Heart right ventricle (tissue), 16 donors: ENCODE data around the gene FAM131B. TPM values are rescaled to one million over a fixed set of nuclear protein-coding genes. Genes with fewer than 3 reads are reported as not detected.

Experiments used
- ATAC-seq, 8 donors: fragments of 200-7000 bp; cut with Tn5 transposase; one replicate each; pipeline ENCODE4 v1.9.1; 2020; ENCODE audit warnings: mild to moderate bottlenecking in 8 of 8, moderate library complexity in 8 of 8, moderate number of reproducible peaks in 1 of 8
- DNase-seq, 2 donors: peaks; one replicate each; pipeline ENCODE4 v3.0.0-alpha.2; 2020
- H3K27ac ChIP-seq, 10 donors: fragments of 200-600 bp; sonication (generic) in 2 of 10; one replicate each; pipeline versions ENCODE4 v1.5.0 to v1.8.0; 2020 to 2022; ENCODE audit warnings: mild to moderate bottlenecking in 3 of 10
- H3K27me3 ChIP-seq, 7 donors: fragments of 200-600 bp; one replicate each; pipeline ENCODE4 v1.8.0; 2021 to 2022; ENCODE audit warnings: mild to moderate bottlenecking in 2 of 7
- H3K36me3 ChIP-seq, 9 donors: fragments of 200-600 bp; sonication (generic) in 1 of 9; one replicate each; pipeline versions ENCODE4 v1.5.0 to v1.8.0; 2020 to 2022; ENCODE audit warnings: mild to moderate bottlenecking in 2 of 9
- H3K4me1 ChIP-seq, 9 donors: fragments of 200-600 bp; sonication (generic) in 1 of 9; one replicate each; pipeline versions ENCODE4 v1.5.0 to v1.8.0; 2020 to 2022; ENCODE audit warnings: mild to moderate bottlenecking in 4 of 9
- H3K4me3 ChIP-seq, 10 donors: fragments of 200-600 bp; sonication (generic) in 2 of 10; one replicate each; pipeline versions ENCODE4 v1.5.0 to v1.8.0; 2020 to 2022; ENCODE audit warnings: mild to moderate bottlenecking in 7 of 10, moderate library complexity in 2 of 10
- H3K9me3 ChIP-seq, 11 donors: fragments of 200-600 bp in 10 of 11; sonication (generic) in 2 of 11; one replicate each; pipeline versions ENCODE4 v1.5.0 to v1.8.0; 2013 to 2022; ENCODE audit warnings: mild to moderate bottlenecking in 2 of 11, control low read depth in 1 of 11, moderate library complexity in 1 of 11
- WGBS, 2 donors: extraction: QIAGEN DNeasy Blood & Tissue Kit; methylation state at CpG; one replicate each; pipeline ENCODE4 v1.1.7; 2013; ENCODE audit warnings: inconsistent platforms in 1 of 2; 5-methylcytosine and 5-hydroxymethylcytosine counted together
- intact Hi-C, 10 donors: fragments of 100-400 bp; cut with DNase I; formaldehyde crosslinking; loops; one replicate each; pipeline versions ENCODE4 v1.11.1 to v1.14.2; 2022
- polyA plus RNA-seq, 2 donors: library from polyadenylated mRNA; stranded (reverse); fragments of 200-250 nt; gene quantifications; one replicate each; pipeline ENCODE4 v1.2.3, GENCODE V29; 2013
- total RNA-seq, 10 donors: library from RNA; stranded (reverse); fragmentation: NEBNext Ultra II Directional in 3 of 10; extraction: Animal tissue kit (Norgen Biotek cat#: 25700) in 3 of 10; gene quantifications; one replicate each; pipeline versions ENCODE4 v1.2.1 to v1.2.4, GENCODE V29; 2021 to 2023
- TF ChIP-seq, protein P1 (sequence below), 9 donors: fragments of 200-600 bp; sonication (generic) in 2 of 9; IDR thresholded peaks; one replicate each; pipeline versions ENCODE4 v1.5.0 to v1.8.0; 2021 to 2022; ENCODE audit warnings: antibody characterized with exemption in 9 of 9, mild to moderate bottlenecking in 5 of 9, moderate library complexity in 1 of 9
- donor health status: Arrhythmogenic right ventricular cardiomyopathy.
- donor health status: ischemic (EF 13 %, LVEDD 7.1; RV severe dilation, severe dysfunction).
- donor health status: healthy with polysubstance abuse.
- donor health status: DM: no; HTN: yes; CAD: no.
- donor health status: DM: no; HTN: no; CAD: no.
- donor health status: ischemic (EF 25% LVEDD 6.9; RV normal size, moderate dysfunction).
- donor health status: ischemic (EF 25% LVEDD 5.7; RV mildly dilated, moderate dysfunction).
- donor health status: healthy.
- donor health status: DM: yes; HTN: yes; CAD: no.
- donor health status: Ischemic cardiomyopathy.
- donor health status: ischemic (EF 35%, LVEDD 5.7; RV mildly dilated, moderate dysfunction).
- donor health status: nonischemic (EF 11% LVEDD 7.7; RV severe dilation, severe dysfunction).
- donor health status: DM: yes; HTN: yes; CAD: no.
- donor health status: PGD.
- donor health status: ischemic (EF 29% LVEDD 5.4; RV normal size, mild dysfunction).
- donor health status: nonischemic (EF 23%, LVEDD 6.1; RV moderate dilation, normal function).

FAM131B gene
- total and polyA plus RNA-seq, 12 donors, result 0.07 to 1.2 (median 0.37) TPM; not detected in 1

DNA sequence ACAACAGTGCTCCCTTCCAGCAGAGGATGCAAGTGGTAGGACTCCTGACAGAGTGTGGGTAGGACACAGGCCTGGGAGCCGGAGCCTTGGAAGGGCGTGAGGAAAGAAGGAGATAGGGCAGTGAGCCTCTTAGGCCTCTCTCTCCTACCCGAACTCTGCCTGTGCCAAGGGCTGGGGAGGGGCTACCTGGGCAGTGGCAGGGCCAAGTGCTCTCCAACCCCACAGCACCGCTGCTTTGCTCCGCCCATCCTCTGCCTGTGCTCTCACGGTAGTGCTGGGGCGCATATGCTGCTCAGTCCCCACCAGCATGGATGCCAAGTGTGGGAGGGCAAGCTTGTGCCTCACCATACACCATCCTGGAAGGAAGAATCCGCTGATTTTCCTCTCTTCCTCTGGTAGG is 7.5 kb downstream of the FAM131B start:
- TF ChIP-seq, protein P1, sequence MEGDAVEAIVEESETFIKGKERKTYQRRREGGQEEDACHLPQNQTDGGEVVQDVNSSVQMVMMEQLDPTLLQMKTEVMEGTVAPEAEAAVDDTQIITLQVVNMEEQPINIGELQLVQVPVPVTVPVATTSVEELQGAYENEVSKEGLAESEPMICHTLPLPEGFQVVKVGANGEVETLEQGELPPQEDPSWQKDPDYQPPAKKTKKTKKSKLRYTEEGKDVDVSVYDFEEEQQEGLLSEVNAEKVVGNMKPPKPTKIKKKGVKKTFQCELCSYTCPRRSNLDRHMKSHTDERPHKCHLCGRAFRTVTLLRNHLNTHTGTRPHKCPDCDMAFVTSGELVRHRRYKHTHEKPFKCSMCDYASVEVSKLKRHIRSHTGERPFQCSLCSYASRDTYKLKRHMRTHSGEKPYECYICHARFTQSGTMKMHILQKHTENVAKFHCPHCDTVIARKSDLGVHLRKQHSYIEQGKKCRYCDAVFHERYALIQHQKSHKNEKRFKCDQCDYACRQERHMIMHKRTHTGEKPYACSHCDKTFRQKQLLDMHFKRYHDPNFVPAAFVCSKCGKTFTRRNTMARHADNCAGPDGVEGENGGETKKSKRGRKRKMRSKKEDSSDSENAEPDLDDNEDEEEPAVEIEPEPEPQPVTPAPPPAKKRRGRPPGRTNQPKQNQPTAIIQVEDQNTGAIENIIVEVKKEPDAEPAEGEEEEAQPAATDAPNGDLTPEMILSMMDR (IDR thresholded peaks at IDR 0.05), result no peak
- peaks cover 0 to 28% (median 14%) of the 10 kb centered on the region in 7 donors for H3K27me3 ChIP-seq
- intact Hi-C loops, result no loop called here
- no peak overlapping the region for H3K4me3 ChIP-seq
- 88% methylated on average over 8 of the region's 8 CpGs for WGBS, 2 donors
- H3K9me3 ChIP-seq, result no peaks in the 10 kb centered on the region
- ATAC-seq (no peak), DNase-seq (no peak)
- H3K4me1 ChIP-seq, result no peaks in the 10 kb centered on the region
- H3K36me3 ChIP-seq, result no peaks in the 10 kb centered on the region
- no peak overlapping the region for H3K27ac ChIP-seq

DNA sequence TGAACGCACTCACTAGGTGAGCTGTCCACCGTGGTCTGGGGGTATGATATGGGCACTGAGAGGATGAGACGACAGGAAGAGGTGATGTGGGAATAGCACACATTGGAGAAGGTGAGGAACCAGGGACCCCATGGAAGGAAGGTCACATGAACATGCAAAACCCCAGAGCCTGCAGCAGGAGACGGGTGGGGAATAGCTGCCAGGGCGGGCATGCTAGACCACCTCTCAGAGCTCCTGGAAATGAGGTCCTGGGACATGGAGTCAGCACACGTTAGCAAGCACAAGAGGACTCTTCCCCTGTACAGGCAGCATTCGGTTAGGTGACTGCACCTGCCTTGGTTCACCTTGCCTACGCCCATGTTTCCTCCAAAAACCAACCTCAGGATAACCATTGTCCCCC is 8.1 kb downstream of the FAM131B start:
- intact Hi-C loops, result no loop called here
- Histone ChIP-seq H3K36me3 (no peaks in the 10 kb centered on the region), H3K4me1 (no peaks in the 10 kb centered on the region), H3K9me3 (no peaks in the 10 kb centered on the region), H3K4me3 (no peak overlapping the region), H3K27ac (no peak overlapping the region), H3K27me3 (peaks cover 0 to 22% (median 8%) of the 10 kb centered on the region in 7 donors)
- no peak for DNase-seq
- TF ChIP-seq, protein P1 (IDR thresholded peaks at IDR 0.05), result no peak
- WGBS, 2 donors, result 93% methylated on average over 8 of the region's 8 CpGs
- ATAC-seq, result no peak

DNA sequence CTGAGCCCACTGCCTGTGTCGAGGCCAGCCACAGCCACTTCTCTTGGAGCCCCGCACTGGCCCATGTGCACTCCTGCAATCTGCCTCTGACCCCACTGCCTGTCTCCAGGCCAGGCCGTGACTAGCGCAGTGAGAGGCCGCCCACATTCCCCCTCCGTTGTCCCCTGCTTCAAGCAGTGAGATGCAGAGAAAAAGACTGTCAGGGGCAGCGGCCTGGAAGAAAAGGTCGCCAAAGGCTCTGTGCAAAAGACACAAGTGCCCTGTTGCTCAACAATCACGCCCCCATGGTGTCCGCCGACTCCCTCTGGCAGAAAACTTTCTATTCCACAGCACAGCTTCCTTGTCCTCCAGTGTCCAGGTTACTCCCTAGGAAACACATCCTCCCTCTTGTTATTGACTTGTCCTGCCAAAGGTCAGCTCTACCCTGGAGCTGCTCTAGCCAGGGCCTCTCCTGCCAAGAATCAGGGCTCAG is 9.9 kb downstream of the FAM131B start:
- peaks cover 0 to 22% (median 7%) of the 10 kb centered on the region in 7 donors for H3K27me3 ChIP-seq
- DNase-seq, result no peak
- no peak overlapping the region for H3K4me3 ChIP-seq
- intact Hi-C loops, result no loop called here
- no peaks in the 10 kb centered on the region for H3K4me1 ChIP-seq
- ATAC-seq, result peak in 1 of 8 donors; percentile 14
- whole genome bisulfite sequencing, 2 donors, result 71 to 72% methylated on average over 11 of the region's 11 CpGs
- H3K36me3 ChIP-seq, result no peaks in the 10 kb centered on the region
- TF ChIP-seq, protein P1 (IDR thresholded peaks at IDR 0.05), result no peak
- H3K27ac ChIP-seq, result no peak overlapping the region
- H3K9me3 ChIP-seq, result no peaks in the 10 kb centered on the region

DNA sequence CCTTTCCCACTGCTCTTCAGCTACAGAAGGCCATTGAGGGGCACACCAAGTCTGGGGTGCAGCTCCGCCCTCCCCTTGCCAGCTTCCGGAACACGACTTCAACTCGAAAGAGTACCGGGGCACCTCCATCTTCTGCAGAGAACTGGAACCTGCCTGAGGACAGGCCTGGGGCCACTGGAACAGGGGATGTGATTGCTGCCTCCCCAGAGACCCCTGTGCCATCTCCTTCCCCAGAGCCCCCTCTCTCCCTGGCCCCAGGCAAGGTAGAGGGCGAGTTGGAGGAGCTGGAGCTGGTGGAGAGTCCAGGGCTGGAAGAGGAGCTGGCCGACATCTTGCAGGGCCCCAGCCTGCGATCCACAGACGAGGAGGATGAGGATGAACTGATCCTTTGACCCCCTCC is 10.9 kb downstream of the FAM131B start:
- no peaks in the 10 kb centered on the region for H3K36me3 ChIP-seq
- 91% methylated on average over 9 of the region's 9 CpGs for WGBS, 2 donors
- intact Hi-C loops, result no loop called here
- TF ChIP-seq, protein P1 (IDR thresholded peaks at IDR 0.05), result no peak
- H3K27me3 ChIP-seq, result peaks cover 0 to 30% (median 7%) of the 10 kb centered on the region in 7 donors
- no peak overlapping the region for H3K27ac ChIP-seq
- H3K4me1 ChIP-seq, result no peaks in the 10 kb centered on the region
- DNase-seq (no peak), ATAC-seq (no peak)
- no peaks in the 10 kb centered on the region for H3K9me3 ChIP-seq
- no peak overlapping the region for H3K4me3 ChIP-seq
